Liver (tissue), 3 donors: ENCODE measurements around the gene FAAH2.
"Not testable (repeated sequence)": the region's sequence is repeated elsewhere in the genome, so short reads cannot be mapped to it uniquely, and the experiment has no call there.

Source experiments
- ATF3 ChIP-seq: IDR thresholded peaks from 2 replicates; pipeline ENCODE4 v1.6.1; 2016; ENCODE audit warnings: antibody characterized with exemption
- CTCF ChIP-seq: fragments of 150-350 bp; IDR thresholded peaks from 2 replicates; pipeline ENCODE4 v1.5.1; 2017; ENCODE audit warnings: improper control_type of control experiment, low read depth, low read length; ENCODE audit not compliant: missing input control
- EGR1 ChIP-seq, 2 donors: IDR thresholded peaks; 2 replicates each; pipeline ENCODE4 v1.6.1; 2016 to 2018; ENCODE audit warnings: antibody characterized with exemption in 2 of 2, low read depth in 2 of 2
- FOXA1 ChIP-seq: IDR thresholded peaks from 2 replicates; pipeline ENCODE4 v1.6.1; 2016; ENCODE audit warnings: antibody characterized with exemption
- JUND ChIP-seq, 2 donors: IDR thresholded peaks; 2 replicates each; pipeline ENCODE4 v1.6.1; 2016; ENCODE audit warnings: antibody characterized with exemption in 2 of 2
- RAD21 ChIP-seq, 2 donors: IDR thresholded peaks; 2 replicates each; pipeline ENCODE4 v1.6.1; 2016; ENCODE audit warnings: antibody characterized with exemption in 2 of 2, mild to moderate bottlenecking in 2 of 2
- REST ChIP-seq: IDR thresholded peaks from 2 replicates; pipeline ENCODE4 v1.6.1; 2016; ENCODE audit warnings: antibody characterized with exemption, mild to moderate bottlenecking
- RXRA ChIP-seq, 2 donors: IDR thresholded peaks; 2 replicates each; pipeline ENCODE4 v1.6.1; 2017 to 2018; ENCODE audit warnings: antibody characterized with exemption in 2 of 2, mild to moderate bottlenecking in 1 of 2
- SP1 ChIP-seq: IDR thresholded peaks from 2 replicates; pipeline ENCODE4 v1.6.1; 2018; ENCODE audit warnings: antibody characterized with exemption, mild to moderate bottlenecking
- TAF1 ChIP-seq: conservative IDR thresholded peaks from 2 replicates; pipeline ENCODE4 v1.6.1; 2016; ENCODE audit warnings: antibody characterized with exemption, mild to moderate bottlenecking
- YY1 ChIP-seq: IDR thresholded peaks from 2 replicates; pipeline ENCODE4 v1.6.1; 2016; ENCODE audit warnings: antibody characterized with exemption, mild to moderate bottlenecking
- donor health status: healthy.
- donor health status: healthy.

- not testable (repeated sequence) for TF ChIP-seq CTCF; TAF1; REST; JUND (IDR thresholded peaks at IDR 0.05); ATF3; YY1; RAD21 (IDR thresholded peaks at IDR 0.05); SP1; RXRA (IDR thresholded peaks at IDR 0.05); EGR1 (IDR thresholded peaks at IDR 0.05; ENCODE audit: low read depth in 2 of 2); FOXA1
These were observed 116.7 kb downstream of the FAAH2 start for GRCh38 chrX:57403191-57403590.
